ENCODE results near the gene CEBPG.

GRCh38 chr19:33401683-33402420 is 28.3 kb downstream of the CEBPG start:
- TF ChIP-seq, protein P1, sequence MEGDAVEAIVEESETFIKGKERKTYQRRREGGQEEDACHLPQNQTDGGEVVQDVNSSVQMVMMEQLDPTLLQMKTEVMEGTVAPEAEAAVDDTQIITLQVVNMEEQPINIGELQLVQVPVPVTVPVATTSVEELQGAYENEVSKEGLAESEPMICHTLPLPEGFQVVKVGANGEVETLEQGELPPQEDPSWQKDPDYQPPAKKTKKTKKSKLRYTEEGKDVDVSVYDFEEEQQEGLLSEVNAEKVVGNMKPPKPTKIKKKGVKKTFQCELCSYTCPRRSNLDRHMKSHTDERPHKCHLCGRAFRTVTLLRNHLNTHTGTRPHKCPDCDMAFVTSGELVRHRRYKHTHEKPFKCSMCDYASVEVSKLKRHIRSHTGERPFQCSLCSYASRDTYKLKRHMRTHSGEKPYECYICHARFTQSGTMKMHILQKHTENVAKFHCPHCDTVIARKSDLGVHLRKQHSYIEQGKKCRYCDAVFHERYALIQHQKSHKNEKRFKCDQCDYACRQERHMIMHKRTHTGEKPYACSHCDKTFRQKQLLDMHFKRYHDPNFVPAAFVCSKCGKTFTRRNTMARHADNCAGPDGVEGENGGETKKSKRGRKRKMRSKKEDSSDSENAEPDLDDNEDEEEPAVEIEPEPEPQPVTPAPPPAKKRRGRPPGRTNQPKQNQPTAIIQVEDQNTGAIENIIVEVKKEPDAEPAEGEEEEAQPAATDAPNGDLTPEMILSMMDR (IDR thresholded peaks at IDR 0.05): no peak
- TF ChIP-seq POLR2A (IDR thresholded peaks at IDR 0.05): no peak

All from transverse colon (tissue), 3 donors.